ENCODE measurements around the gene NOVA2.
"Not testable (repeated sequence)": the region's sequence is repeated elsewhere in the genome, so short reads cannot be mapped to it uniquely, and the experiment has no call there.

NOVA2 gene

GRCh38 chr19:45919678-45920077 is 54.0 kb downstream of the NOVA2 start:
- DNase-seq = peak; percentile 62 to 63

GRCh38 chr19:45918721-45919120 is 54.9 kb downstream of the NOVA2 start:
- DNase-seq = no peak

DNA sequence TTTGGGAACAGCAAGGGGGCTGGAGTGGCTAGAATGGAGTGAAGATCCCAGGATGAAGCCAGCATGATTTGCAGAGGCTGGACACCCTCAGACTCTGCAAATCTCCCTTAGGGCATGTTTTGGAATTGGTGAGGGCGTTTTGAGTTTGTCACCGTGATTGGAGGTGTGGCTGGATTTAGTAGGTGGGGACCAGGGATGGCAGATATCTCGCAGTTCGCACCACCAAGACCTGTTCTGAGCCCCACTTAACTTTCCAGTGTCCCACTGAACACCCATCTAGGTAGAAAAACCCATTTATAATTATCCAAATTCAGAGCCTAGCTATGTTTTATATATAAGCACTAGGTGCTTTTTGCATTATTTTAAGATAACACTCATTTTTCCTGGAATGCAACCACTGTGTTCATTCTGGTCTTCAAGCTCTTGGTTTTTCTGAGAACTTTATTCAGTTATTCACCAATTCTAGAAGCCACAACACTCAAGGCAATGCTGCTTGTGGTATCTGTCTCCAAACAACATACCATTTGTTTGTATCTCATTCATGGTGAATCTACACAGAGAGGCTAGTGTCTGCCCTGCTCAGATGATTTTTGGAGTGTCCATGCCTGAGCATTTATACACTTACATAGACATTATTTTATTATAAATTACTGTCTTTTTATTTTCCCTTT is 56.1 kb downstream of the NOVA2 start:
- peak in 1 of 2 donors; percentile 76 for DNase-seq

DNA sequence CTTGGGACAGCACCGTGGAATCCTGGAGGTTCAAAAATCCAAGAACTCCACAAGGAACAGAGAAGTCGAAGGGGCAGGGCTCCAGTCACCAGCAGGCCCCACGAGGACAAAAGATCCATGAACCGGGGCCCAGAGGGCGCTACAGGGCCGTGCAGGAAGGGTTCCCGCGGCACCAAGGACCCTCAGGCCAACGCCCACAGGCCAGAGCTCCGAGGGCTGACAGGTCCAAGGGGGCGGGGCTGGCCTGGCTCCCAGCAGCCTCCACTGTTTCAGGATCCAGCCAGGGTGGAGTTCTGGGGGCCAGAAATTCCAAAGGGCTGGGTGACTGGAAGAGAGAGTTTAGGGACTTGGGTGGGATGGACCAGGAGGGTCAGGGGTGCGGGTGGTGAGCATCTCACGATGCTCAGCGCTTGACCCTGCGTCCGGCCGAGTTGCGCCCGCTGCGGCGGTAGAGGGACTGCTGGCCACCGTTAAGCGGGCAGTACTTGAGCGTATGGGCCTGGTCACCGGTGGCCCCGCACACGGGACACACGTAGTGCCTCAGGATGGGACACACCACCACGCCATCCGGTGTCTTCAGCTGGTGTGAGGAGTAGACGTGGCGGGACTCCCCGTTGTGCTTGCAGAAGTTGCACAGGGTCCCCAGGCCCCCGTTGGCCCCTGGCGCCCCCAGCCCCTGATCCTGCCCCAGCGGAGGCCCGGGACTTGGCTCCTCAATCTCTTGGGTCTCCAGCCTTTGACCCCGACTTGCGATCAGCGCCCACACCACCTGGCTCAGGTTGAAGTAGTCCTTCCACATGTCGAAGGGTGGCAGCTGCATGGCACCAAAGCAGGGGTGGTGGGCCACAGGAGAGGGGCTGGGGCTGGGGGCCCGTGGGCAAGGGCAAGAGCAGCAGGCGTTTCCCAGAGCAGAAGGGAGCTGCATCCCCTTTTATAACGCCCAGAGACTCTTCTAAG is 59.5 kb downstream of the NOVA2 start, which contains the start of gene NANOS2:
TSS of gene NANOS2 (minus strand) at position 905 of the 957 bp plus-strand sequence. CDS start at position 820, 85 bp downstream.
- DNase-seq = no peak

DNA sequence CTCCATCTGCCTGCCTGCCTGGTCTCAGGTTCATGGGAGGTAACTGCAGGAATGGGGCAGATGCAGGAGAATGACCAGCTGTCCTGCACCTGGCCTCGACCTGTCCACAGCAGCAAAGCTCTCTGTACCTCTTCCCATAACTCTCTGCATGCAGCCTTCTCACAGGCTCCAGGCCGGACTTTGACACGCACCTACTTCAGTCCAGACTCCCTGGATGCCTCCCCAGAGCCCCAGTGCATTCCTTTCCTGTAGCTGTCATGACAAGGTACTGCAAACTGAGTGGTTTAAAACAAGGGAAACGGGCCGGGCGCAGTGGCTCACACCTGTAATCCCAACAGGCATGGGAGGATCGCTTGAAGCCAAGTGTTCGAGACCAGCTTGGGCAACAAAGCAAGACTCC is 62.4 kb downstream of the NOVA2 start:
- no peak for DNase-seq

DNA sequence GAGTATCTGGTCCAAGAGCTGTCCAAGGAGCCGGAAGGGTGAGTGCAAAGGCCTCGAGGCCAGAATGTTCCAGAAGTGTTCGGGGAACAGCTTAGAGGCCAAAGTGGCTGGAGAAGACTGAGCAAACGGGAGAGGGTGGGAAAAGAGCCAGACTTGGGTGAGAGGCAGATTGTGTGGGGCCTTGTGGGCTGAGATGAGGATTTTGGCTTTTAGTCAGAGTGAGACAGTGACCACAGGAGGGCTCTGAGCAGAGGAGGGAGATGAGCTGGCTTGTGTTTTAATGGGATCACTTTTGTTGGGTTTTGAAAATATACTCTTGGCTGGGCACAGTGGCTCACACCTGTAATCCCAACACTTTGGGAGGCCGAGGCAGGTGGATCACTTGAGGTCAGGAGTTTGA is 64.7 kb downstream of the NOVA2 start:
- DNase-seq = no peak

- DNase-seq = no peak
These were observed 67.4 kb downstream of the NOVA2 start for GRCh38 chr19:45906221-45906620.

DNA sequence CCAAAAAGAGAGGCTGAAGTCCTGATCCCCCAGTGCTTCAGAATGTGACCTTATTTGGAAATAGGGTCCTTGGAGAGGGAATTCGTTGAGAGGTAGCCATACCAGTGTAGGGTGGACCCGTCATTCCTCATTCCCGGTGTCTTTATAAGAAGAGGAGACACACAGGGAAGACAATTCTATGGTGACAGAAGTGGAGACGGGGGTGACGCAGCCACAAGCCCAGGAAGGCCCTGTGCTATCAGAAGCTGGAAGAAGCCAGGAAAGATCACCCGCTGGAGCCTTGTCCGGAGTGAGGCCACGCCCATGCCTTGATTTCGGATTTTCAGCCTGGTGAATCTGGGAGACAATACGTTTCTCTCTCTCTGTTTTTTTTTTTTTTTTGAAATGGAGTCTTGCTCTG is 68.7 kb downstream of the NOVA2 start:
- no peak for DNase-seq

DNA sequence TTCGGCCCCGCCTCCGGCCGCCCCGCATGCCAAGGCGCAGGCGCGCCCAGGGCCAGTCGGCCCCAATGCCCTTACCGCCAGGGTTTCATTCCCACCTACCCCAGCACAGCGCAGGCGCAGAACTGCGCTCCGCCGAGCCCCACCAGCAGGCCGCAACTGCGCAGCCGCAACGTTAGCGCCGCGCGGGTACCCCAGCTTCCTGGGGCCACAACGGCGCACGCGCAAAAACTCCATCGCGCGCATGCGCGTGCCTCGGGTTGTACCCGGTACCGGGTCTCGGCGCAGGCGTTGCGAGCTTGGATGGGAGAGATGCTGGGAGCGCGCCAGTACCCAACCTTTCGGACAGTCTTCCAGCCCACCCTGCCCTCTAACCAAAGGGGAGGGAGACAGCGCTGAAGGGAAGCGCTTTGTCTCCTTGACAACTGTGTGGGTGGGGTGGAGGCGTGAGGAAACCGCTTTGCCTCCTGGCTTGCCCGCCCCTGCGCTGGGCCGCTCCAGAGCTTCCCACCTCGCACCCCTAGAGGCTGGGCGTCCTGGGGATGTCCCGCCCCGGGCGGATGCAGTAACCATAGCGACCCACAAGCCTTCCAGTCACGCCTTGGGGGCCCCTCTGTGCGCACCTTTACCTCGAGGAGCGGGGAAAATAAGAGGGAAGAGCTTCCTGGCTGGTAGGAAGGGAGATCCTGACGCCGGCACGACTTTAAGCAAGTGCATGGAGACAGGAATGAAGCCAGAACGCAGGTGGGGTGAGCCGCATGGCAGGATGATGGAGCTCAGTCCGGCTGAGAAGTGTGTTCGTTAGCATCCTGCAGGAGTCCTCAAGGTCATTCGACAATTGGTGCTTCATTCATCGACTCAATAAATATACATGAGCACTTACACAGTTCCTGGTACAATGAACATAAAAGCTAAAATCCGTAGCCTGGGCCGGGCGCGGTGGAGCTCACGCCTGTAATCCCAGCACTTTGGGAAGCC is 70.7 kb downstream of the NOVA2 start:
- peak; percentile 94 to 97 for DNase-seq

DNA sequence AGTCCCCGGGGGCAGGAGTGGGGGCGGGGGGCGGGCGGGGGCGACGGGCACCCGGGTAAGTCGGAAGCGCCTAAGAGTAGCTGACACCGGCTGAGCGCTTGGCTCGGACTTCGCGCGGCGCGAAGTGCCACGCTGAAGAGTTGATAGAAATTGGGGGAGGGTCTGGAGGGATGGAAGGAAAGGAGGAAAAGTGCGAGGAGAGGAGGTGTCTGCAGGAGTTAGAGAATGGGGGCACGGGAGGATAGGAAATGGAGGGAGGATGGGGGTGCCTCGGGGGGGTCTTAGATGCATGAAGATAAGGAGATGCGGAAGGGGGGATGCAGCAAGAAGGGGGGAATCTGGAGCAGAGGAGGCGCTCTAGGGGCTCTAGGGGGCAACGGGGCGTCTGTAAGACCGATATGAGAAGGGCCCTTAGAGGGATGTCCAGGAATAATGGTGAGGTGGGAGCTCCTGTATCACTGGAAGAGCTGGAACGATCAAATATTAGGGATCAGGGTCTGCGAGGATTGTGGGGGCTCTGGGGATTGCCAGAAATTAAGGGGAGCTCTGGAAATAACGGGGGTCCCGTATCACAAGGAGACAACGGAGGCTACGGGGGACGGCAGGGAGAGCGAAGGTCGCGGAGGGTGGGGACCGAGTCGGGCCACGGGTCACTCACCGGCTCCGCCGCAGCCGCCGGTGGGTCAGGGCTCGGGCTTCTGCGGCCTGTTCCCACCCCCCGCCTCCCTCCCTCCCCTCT is 71.6 kb downstream of the NOVA2 start, which contains the start of gene MYPOP:
TSS of gene MYPOP (minus strand) at position 702 of the 739 bp plus-strand sequence. CDS start 840 bp downstream, outside the sequence.
- DNase-seq = no peak

DNA sequence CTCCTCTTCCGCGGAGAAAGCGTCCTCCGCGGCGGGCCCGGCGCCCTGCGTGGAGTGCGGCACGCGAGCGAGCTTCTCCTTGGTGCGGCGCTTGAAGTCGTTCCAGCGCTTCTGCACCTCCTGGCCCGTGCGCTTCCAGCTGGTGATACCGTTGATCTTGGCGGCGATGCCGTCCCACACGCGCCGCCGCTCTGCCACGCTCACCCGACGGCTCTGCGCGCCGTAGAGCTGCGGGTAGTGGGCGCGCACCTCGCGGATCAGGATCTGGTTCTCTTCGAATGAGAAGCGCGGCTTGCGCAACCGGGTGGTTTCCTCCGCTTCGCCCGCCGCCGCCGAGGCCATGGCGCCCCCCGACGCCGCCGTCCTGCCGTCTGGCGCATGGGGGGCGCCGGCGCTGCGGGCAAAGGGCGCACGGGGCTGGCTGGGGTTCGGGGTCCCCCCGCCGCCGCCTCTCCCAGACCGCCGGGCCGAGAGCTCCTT is 72.2 kb downstream of the NOVA2 start:
- DNase-seq = no peak

DNA sequence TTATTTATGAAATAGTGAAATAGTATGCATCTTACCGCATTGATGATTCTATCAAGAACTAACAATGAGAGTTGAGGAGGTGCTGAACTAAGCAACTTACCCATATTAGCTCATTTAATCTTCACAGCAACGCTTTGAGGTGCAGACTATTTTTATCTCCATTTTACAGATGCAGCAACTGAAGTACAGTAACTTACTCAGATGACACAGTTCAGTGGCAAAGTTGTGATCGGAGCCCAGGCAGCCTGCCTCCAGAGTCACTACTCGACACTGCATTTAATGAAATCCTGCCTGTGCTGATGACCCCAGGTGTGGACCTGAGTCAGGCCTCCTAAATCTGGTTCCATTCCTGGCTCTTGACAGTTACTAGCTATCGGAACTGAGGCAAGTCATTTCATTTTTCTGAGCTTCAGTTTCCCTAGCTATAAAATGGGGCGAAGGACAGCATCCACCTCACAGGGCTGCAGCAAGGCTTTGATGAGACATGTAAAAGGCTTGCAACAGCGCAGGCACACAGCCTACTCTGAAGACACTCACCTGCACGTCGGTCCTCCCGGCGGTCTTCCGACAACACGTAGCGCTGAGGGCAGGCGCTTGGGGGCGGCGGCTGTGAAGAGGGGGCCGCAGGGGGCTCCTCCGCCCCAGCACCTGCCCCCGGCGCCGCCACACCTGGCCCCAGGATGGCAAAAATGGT is 72.8 kb downstream of the NOVA2 start:
- no peak for DNase-seq

- DNase-seq = no peak
These were observed 73.6 kb downstream of the NOVA2 start for GRCh38 chr19:45899919-45900589.

DNA sequence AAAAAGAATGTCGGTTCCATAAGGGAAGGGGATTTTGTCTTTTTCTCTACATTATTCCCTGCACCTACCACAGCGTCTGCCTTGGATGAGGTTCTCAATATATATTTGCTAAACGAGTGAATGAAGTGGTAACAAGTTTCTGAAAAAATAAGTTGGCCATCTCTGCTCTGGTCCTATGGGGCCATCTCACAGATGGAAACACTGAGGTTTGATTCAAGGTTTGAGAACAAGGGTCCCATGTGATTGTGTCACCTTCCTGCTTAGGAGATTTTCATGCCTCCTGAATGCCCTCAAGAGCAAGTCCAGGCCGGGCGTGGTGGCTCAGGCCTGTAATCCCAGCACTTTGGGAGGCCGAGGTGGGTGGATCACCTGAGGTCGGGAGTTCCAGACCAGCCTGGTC is 74.4 kb downstream of the NOVA2 start:
- DNase-seq = no peak

GRCh38 chr19:45897261-45897812 is 76.3 kb downstream of the NOVA2 start:
- no peak for DNase-seq

- not testable (repeated sequence) for DNase-seq
These were observed 77.6 kb downstream of the NOVA2 start for GRCh38 chr19:45895983-45896599.

DNA sequence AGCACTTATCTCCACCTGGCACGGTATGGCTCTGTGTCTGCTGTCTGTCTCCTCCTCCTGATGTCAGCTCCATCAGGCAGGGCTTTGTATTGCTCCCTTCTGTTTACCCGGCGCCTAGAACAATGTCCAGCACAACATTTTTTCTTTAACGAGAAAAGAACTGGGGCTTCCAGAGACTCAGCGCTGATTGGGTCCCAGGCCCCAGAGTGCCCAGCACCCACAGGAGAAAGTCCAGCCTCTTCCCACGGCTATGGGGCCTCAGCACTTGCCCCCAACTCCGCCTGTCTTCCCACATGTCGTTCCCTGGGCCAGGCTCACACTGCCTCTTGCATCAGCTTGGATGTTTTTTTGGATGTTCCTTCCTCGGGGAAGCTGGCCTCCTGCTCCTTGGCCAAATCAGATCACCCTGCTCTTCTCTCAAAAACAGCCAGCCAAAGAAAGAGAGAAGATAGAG is 78.1 kb downstream of the NOVA2 start:
- no peak for DNase-seq

- no peak for DNase-seq
These were observed 82.8 kb downstream of the NOVA2 start for GRCh38 chr19:45890877-45891276.

GRCh38 chr19:45889210-45889885 is 84.3 kb downstream of the NOVA2 start:
- DNase-seq = no peak
